CD4-positive, alpha-beta T cell (primary cell): Measurements from ENCODE around the gene TXNRD2. TPM values are rescaled to one million over a fixed set of nuclear protein-coding genes. Genes with fewer than 3 reads are reported as not detected.

Experiments used
- ATAC-seq: fragments of 200-7000 bp; cut with Tn5 transposase; one replicate; pipeline ENCODE4 v1.10.0; 2022; ENCODE audit warnings: mild to moderate bottlenecking; ENCODE audit not compliant: poor library complexity
- CTCF ChIA-PET: fragments of 350-600 bp; sonication (Branson Sonifier 250); formaldehyde crosslinking; loops from one replicate; lab custom pipeline; 2021; ENCODE audit warnings: antibody characterized with exemption, inconsistent platforms; lab: Charles Lee
- POLR2A ChIA-PET: fragments of 350-600 bp; sonication (Branson Sonifier 250); formaldehyde crosslinking; loops from one replicate; lab custom pipeline; 2021; ENCODE audit warnings: antibody characterized with exemption, inconsistent platforms; lab: Charles Lee
- DNase-seq, 14 experiments: peaks; one replicate each; pipeline ENCODE4 v3.0.0-alpha.2; 2013 to 2020; ENCODE audit warnings: mixed read lengths in 2 of 14
- H3K27ac ChIP-seq, 2 donors: one replicate each; pipeline versions ENCODE4 v1.5.1 to v1.7.0; 2013; ENCODE audit warnings: low read length in 2 of 2, low read depth in 1 of 2, mild to moderate bottlenecking in 1 of 2
- H3K27me3 ChIP-seq, 2 experiments: 1 replicate in 1 of 2; 2 replicates in 1 of 2; pipeline versions ENCODE4 v1.6.1 to v1.7.0; 2013; ENCODE audit warnings: low read length in 2 of 2, control low read depth in 1 of 2, mild to moderate bottlenecking in 1 of 2, moderate library complexity in 1 of 2; ENCODE audit not compliant: insufficient read depth in 2 of 2, control insufficient read depth in 1 of 2
- H3K36me3 ChIP-seq: one replicate; pipeline ENCODE4 v1.6.1; 2013; ENCODE audit warnings: low read length, control low read depth; ENCODE audit not compliant: insufficient read depth
- H3K4me1 ChIP-seq: one replicate; pipeline ENCODE4 v1.6.1; 2013; ENCODE audit warnings: low read length, control low read depth; ENCODE audit not compliant: insufficient read depth
- H3K4me3 ChIP-seq: one replicate; pipeline ENCODE4 v1.5.1; 2013; ENCODE audit warnings: mild to moderate bottlenecking, low read length, moderate library complexity
- H3K9me3 ChIP-seq, 2 experiments: 1 replicate in 1 of 2; 2 replicates in 1 of 2; pipeline versions ENCODE4 v1.6.1 to v1.7.0; 2013; ENCODE audit warnings: low read length in 2 of 2, mild to moderate bottlenecking in 2 of 2, control low read depth in 1 of 2, moderate library complexity in 1 of 2; ENCODE audit not compliant: control insufficient read depth in 1 of 2, insufficient read depth in 1 of 2
- H3K27ac Mint-ChIP-seq: one replicate; pipeline ENCODE4 v1.8.0; 2020; ENCODE audit warnings: mixed read lengths
- H3K27me3 Mint-ChIP-seq: one replicate; pipeline ENCODE4 v1.8.0; 2021; ENCODE audit warnings: mixed read lengths
- H3K36me3 Mint-ChIP-seq: one replicate; pipeline ENCODE4 v1.8.0; 2021; ENCODE audit warnings: low read depth, mixed read lengths
- H3K4me1 Mint-ChIP-seq: one replicate; pipeline ENCODE4 v1.8.0; 2021; ENCODE audit warnings: low read depth, mixed read lengths
- H3K4me3 Mint-ChIP-seq: one replicate; pipeline ENCODE4 v1.8.0; 2020; ENCODE audit warnings: mild to moderate bottlenecking, mixed read lengths
- H3K9me3 Mint-ChIP-seq: one replicate; pipeline ENCODE4 v1.8.0; 2020; ENCODE audit warnings: mixed read lengths
- intact Hi-C, 2 experiments: fragments of 100-400 bp; cut with DNase I in 1 of 2; cut with micrococcal nuclease in 1 of 2; formaldehyde crosslinking; loops; one replicate each; pipeline versions ENCODE4 v1.15.1 to v1.9.0; 2023 to 2025; cut with DNase I, micrococcal nuclease
- total RNA-seq, 174 experiments: library from RNA in 2 of 174; stranded (reverse) in 2 of 174; gene quantifications; one replicate each; pipeline ENCODE4 v1.2.3 and lab custom pipeline; 2021 to 2026
- TF ChIP-seq, protein P1 (sequence below): fragments of 200-600 bp; IDR thresholded peaks from one replicate; pipeline ENCODE4 v1.8.0; 2022; ENCODE audit warnings: antibody characterized with exemption, mild to moderate bottlenecking

The TXNRD2 gene
- total RNA-seq, 2 experiments from 2014 or later: 18.6 to 19.5 TPM

DNA sequence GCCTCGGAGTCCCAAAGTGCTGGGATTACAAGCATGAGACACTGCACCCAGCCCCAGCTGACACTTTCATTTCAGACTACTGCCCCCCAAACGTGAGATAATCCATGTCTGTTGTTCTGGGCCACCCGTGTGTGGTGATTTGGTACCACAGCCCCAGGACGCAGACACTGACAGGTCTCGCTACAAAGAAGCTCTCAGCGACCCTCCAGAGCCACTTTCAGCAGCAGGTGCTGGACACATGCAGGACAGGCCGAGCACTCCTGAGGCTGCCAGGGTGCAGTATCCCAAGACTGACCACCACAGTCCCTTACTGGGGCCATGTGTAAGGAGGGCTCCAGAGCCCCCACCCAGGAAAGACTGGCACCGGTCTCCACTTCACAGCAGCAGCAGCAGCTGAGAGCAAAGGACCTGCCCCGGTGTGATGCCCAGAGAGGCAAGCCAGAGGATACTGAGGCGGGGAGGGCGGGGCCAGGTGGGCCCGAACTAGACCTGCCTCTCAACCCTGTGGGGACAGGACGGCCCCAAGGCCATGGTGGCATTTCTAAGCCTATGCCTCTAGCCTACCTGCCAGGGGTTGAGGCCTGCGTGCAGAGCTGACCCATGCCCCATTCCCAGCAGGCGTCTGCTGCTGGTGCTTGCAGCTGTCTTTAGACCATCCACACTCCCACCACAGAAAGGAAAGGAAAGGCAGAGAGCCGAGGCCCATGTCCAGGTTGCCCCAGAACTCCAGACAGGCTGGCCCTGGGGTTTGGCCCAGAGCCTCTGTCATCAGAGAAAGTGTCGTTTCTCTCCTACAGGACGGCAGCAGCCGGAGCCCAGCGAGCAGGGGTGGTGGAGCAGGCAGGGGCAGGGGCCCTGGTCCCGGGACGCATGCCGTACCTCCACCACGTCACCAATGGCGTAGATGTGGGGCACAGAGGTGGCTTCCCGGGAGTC lies 58.9 kb downstream of the TXNRD2 start:
- H3K27ac ChIP-seq: no peak overlapping the region
- H3K36me3 ChIP-seq: no peaks in the 10 kb centered on the region
- intact Hi-C loops: no loop called here
- POLR2A ChIA-PET: no interaction called here
- Mint-ChIP-seq H3K27ac (peak overlapping the region; percentile 47), H3K27me3 (no peaks in the 10 kb centered on the region), H3K36me3 (no peaks in the 10 kb centered on the region), H3K4me1 (peaks cover 33% of the 10 kb centered on the region), H3K4me3 (no peak overlapping the region), H3K9me3 (no peaks in the 10 kb centered on the region)
- TF ChIP-seq, protein P1, sequence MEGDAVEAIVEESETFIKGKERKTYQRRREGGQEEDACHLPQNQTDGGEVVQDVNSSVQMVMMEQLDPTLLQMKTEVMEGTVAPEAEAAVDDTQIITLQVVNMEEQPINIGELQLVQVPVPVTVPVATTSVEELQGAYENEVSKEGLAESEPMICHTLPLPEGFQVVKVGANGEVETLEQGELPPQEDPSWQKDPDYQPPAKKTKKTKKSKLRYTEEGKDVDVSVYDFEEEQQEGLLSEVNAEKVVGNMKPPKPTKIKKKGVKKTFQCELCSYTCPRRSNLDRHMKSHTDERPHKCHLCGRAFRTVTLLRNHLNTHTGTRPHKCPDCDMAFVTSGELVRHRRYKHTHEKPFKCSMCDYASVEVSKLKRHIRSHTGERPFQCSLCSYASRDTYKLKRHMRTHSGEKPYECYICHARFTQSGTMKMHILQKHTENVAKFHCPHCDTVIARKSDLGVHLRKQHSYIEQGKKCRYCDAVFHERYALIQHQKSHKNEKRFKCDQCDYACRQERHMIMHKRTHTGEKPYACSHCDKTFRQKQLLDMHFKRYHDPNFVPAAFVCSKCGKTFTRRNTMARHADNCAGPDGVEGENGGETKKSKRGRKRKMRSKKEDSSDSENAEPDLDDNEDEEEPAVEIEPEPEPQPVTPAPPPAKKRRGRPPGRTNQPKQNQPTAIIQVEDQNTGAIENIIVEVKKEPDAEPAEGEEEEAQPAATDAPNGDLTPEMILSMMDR: no peak
- CTCF ChIA-PET: interaction anchor here (1.4 kb wide), 1 partner anchor 152 kb away, joined by 4 read pairs; no protein-coding TSS in a partner anchor
- H3K4me3 ChIP-seq: no peak overlapping the region
- no peaks in the 10 kb centered on the region for H3K9me3 ChIP-seq
- H3K27me3 ChIP-seq: no peaks in the 10 kb centered on the region
- peak in 3 of 14 experiments; percentile 2 to 27 (median 9) for DNase-seq
- peaks cover 47% of the 10 kb centered on the region for H3K4me1 ChIP-seq
- ATAC-seq: no peak

DNA sequence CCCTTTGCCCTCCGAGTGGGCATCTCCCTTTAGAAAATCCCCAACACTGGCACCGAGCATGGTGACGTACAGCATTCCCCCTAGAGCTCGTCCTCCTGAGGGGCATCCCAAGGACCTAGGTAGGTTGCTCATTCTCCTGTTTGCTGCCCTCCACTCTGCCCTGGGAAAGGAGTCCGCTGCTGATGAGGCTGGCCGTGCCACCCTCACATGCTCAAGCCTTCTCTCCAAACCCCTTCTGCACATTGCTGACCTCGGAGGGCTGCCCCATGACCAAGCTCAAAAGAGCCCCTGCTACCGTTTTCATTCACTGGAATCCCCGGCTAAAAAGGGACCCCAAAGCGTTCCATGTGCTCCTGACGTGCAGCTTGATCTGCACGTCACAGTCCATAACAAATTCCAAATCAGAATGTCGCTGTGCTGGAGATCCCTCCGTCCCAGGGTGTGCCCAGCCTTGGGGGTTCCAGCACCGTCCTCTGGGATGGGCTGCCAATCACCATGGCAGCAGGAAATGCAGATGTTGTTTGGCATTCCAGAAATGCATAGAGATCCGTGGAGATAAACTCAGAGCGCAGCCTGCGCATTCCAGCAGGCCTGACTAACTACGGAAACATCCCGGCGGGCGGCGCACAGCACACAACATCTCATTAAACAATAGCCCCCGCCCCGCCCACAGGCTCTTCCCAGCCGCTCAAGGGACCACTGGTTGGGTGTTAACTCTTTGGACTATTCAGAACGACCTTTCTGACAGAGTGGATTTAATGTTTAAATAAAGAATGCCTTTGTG lies 60.6 kb downstream of the TXNRD2 start:
- H3K4me1 ChIP-seq: peaks cover 30% of the 10 kb centered on the region
- peak in 3 of 14 experiments; percentile 1 to 17 (median 3) for DNase-seq
- H3K4me1 Mint-ChIP-seq: peaks cover 16% of the 10 kb centered on the region
- H3K27ac Mint-ChIP-seq: no peak overlapping the region
- no peaks in the 10 kb centered on the region for H3K9me3 ChIP-seq
- no peak for ATAC-seq
- no peaks in the 10 kb centered on the region for H3K27me3 ChIP-seq
- H3K9me3 Mint-ChIP-seq: no peaks in the 10 kb centered on the region
- H3K36me3 ChIP-seq: no peaks in the 10 kb centered on the region
- TF ChIP-seq, protein P1: no peak
- ChIA-PET CTCF (interaction anchor here (1.4 kb wide), 1 partner anchor 150 kb away, joined by 4 read pairs; no protein-coding TSS in a partner anchor), POLR2A (no interaction called here)
- intact Hi-C loops: no loop called here
- no peak overlapping the region for H3K4me3 Mint-ChIP-seq
- no peak overlapping the region for H3K27ac ChIP-seq
- no peaks in the 10 kb centered on the region for H3K36me3 Mint-ChIP-seq
- no peak overlapping the region for H3K4me3 ChIP-seq
- H3K27me3 Mint-ChIP-seq: no peaks in the 10 kb centered on the region

DNA sequence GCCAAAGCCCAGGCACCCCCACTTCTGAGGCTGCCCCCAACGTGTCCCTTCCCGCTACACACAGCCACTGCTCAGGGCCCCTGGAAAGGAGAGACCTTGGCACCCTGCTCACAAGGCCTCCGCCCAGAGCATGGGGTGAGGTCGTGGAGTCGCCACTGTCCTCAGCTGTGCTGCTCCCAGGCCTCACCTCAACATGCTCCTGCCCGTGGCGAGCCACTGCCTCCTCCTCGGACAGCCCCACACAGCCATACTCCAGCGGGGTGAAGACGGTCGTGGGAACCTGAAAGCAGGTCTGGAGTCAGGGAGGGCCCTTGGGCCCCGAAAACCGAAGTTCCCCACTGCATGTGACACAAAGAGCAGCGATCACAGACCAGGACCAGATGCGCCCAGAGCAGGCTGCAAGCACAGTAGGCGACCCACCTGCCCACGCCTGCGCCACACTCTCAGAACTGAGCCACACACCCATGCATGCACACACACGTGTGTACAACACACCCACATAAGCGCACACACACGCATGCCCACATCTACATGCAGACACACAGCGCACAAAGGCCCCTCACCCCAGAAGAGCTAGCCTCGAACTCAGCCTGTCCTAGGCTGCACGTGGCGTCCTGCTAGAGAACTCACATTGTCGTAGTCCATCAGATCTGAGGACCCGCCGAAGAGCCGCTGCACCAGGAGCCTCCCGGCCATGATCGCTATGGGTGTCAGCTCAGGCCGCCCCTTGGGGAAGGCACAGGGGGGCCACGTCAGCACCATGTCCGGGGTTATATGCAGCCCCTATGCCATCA lies 61.4 kb downstream of the TXNRD2 start:
- no peak overlapping the region for H3K27ac ChIP-seq
- ATAC-seq (no peak), DNase-seq (peak in 3 of 14 experiments; percentile 0 to 28 (median 3))
- Mint-ChIP-seq H3K9me3 (no peaks in the 10 kb centered on the region), H3K4me3 (no peak overlapping the region), H3K27me3 (no peaks in the 10 kb centered on the region), H3K27ac (no peak overlapping the region), H3K36me3 (no peaks in the 10 kb centered on the region), H3K4me1 (peaks cover 8% of the 10 kb centered on the region)
- TF ChIP-seq, protein P1: no peak
- intact Hi-C loops: no loop called here
- ChIA-PET CTCF (no interaction called here), POLR2A (interaction anchor here (1.1 kb wide), 1 partner anchor 25 kb away, joined by 3 read pairs; the partner anchor contains the start of genes GNB1L and RTL10)
- no peaks in the 10 kb centered on the region for H3K36me3 ChIP-seq
- no peaks in the 10 kb centered on the region for H3K9me3 ChIP-seq
- H3K4me3 ChIP-seq: no peak overlapping the region
- H3K4me1 ChIP-seq: peaks cover 27% of the 10 kb centered on the region
- no peaks in the 10 kb centered on the region for H3K27me3 ChIP-seq
